ENCODE results near the gene FERMT2. TPM values are rescaled to one million over a fixed set of nuclear protein-coding genes. Genes with fewer than 3 reads are reported as not detected.

FERMT2 gene
- total and polyA plus RNA-seq, 9 of the 15 experiments (the other 6 are each of a cell fraction or from before 2014, with no cell fraction given), result 0.10 to 1.3 (median 0.40) TPM

Other genes starting within 250 kb of the FERMT2 start
- gene PSMC6, start 243.8 kb downstream of the FERMT2 start, total RNA-seq (2014; rRNA removed), result 106 and 130 TPM in 2 replicates
- gene PSMC6, start 243.8 kb downstream of the FERMT2 start, total RNA-seq (2014; rRNA removed; fragmentation: Illumina TruSeq; extraction: Trizol), result 182 and 213 TPM in 2 replicates
- 204 and 218 TPM in 2 replicates for gene PSMC6, start 243.8 kb downstream of the FERMT2 start, total RNA-seq (2015; rRNA removed; fragmentation: Illumina TruSeq; extraction: Trizol)
- 85.9 and 91.4 TPM in 2 replicates for gene PSMC6, start 243.8 kb downstream of the FERMT2 start, total RNA-seq (2021)
- 110 and 165 TPM in 2 replicates for gene PSMC6, start 243.8 kb downstream of the FERMT2 start, polyA plus RNA-seq (2011; rRNA removed)
- gene PSMC6, start 243.8 kb downstream of the FERMT2 start, polyA plus RNA-seq (2014; fragmentation: Illumina TruSeq; extraction: Trizol), result 180 and 209 TPM in 2 replicates
- gene PSMC6, start 243.8 kb downstream of the FERMT2 start, polyA plus RNA-seq (2014; fragmentation: Nextera tagmentation; extraction: Ambion mirVana), result 100 to 1,000 TPM; 214 to 224 TPM
- 138 and 153 TPM in 2 replicates for gene PSMC6, start 243.8 kb downstream of the FERMT2 start, polyA plus RNA-seq (2014; rRNA removed)
- gene STYX, start 220.9 kb downstream of the FERMT2 start, total RNA-seq (2014; rRNA removed), result 5.5 and 8.0 TPM in 2 replicates
- 15.4 and 17.7 TPM in 2 replicates for gene STYX, start 220.9 kb downstream of the FERMT2 start, total RNA-seq (2014; rRNA removed; fragmentation: Illumina TruSeq; extraction: Trizol)
- gene STYX, start 220.9 kb downstream of the FERMT2 start, total RNA-seq (2015; rRNA removed; fragmentation: Illumina TruSeq; extraction: Trizol), result 11.0 and 11.6 TPM in 2 replicates
- gene STYX, start 220.9 kb downstream of the FERMT2 start, total RNA-seq (2021), result 10.6 and 11.1 TPM in 2 replicates
- 8.6 and 11.1 TPM in 2 replicates for gene STYX, start 220.9 kb downstream of the FERMT2 start, polyA plus RNA-seq (2011; rRNA removed)
- gene STYX, start 220.9 kb downstream of the FERMT2 start, polyA plus RNA-seq (2014; fragmentation: Illumina TruSeq; extraction: Trizol), result 8.1 and 8.3 TPM in 2 replicates
- 10 to 100 TPM in 1 of 2 experiments, 1 to 10 TPM in 1; 5.0 to 11.8 TPM for gene STYX, start 220.9 kb downstream of the FERMT2 start, polyA plus RNA-seq (2014; fragmentation: Nextera tagmentation; extraction: Ambion mirVana)
- gene STYX, start 220.9 kb downstream of the FERMT2 start, polyA plus RNA-seq (2014; rRNA removed), result 6.3 and 8.1 TPM in 2 replicates
- gene GNPNAT1, start 159.4 kb downstream of the FERMT2 start, total RNA-seq (2014; rRNA removed), result 16.0 and 20.2 TPM in 2 replicates
- 25.3 and 27.3 TPM in 2 replicates for gene GNPNAT1, start 159.4 kb downstream of the FERMT2 start, total RNA-seq (2014; rRNA removed; fragmentation: Illumina TruSeq; extraction: Trizol)
- gene GNPNAT1, start 159.4 kb downstream of the FERMT2 start, total RNA-seq (2015; rRNA removed; fragmentation: Illumina TruSeq; extraction: Trizol), result 21.1 and 22.5 TPM in 2 replicates
- 25.4 and 25.6 TPM in 2 replicates for gene GNPNAT1, start 159.4 kb downstream of the FERMT2 start, total RNA-seq (2021)
- 19.2 and 27.7 TPM in 2 replicates for gene GNPNAT1, start 159.4 kb downstream of the FERMT2 start, polyA plus RNA-seq (2011; rRNA removed)
- gene GNPNAT1, start 159.4 kb downstream of the FERMT2 start, polyA plus RNA-seq (2014; fragmentation: Illumina TruSeq; extraction: Trizol), result 22.5 and 25.9 TPM in 2 replicates
- 10 to 100 TPM; 15.8 to 26.0 TPM for gene GNPNAT1, start 159.4 kb downstream of the FERMT2 start, polyA plus RNA-seq (2014; fragmentation: Nextera tagmentation; extraction: Ambion mirVana)
- gene GNPNAT1, start 159.4 kb downstream of the FERMT2 start, polyA plus RNA-seq (2014; rRNA removed), result 19.2 and 20.1 TPM in 2 replicates
- gene DDHD1, start 202.3 kb upstream of the FERMT2 start, total RNA-seq (2014; rRNA removed), result 4.5 and 6.5 TPM in 2 replicates
- gene DDHD1, start 202.3 kb upstream of the FERMT2 start, total RNA-seq (2014; rRNA removed; fragmentation: Illumina TruSeq; extraction: Trizol), result 12.2 and 12.3 TPM in 2 replicates
- 9.1 and 10.6 TPM in 2 replicates for gene DDHD1, start 202.3 kb upstream of the FERMT2 start, total RNA-seq (2015; rRNA removed; fragmentation: Illumina TruSeq; extraction: Trizol)
- gene DDHD1, start 202.3 kb upstream of the FERMT2 start, total RNA-seq (2021), result 7.4 and 9.8 TPM in 2 replicates
- 6.8 and 7.0 TPM in 2 replicates for gene DDHD1, start 202.3 kb upstream of the FERMT2 start, polyA plus RNA-seq (2011; rRNA removed)
- gene DDHD1, start 202.3 kb upstream of the FERMT2 start, polyA plus RNA-seq (2014; fragmentation: Illumina TruSeq; extraction: Trizol), result 4.0 and 5.0 TPM in 2 replicates
- gene DDHD1, start 202.3 kb upstream of the FERMT2 start, polyA plus RNA-seq (2014; fragmentation: Nextera tagmentation; extraction: Ambion mirVana), result 1 to 10 TPM; 1.2 to 2.0 TPM
- 3.7 TPM in 2 replicates for gene DDHD1, start 202.3 kb upstream of the FERMT2 start, polyA plus RNA-seq (2014; rRNA removed)

All from K562 (cell line).